ENCODE measurements around the gene NXPH4. TPM values are rescaled to one million over a fixed set of nuclear protein-coding genes. Genes with fewer than 3 reads are reported as not detected.

The NXPH4 gene
- total RNA-seq, 1 donor from 2014 or later, result not detected

GRCh38 chr12:57198329-57198728 is 18.3 kb upstream of the NXPH4 start:
- no peaks in the 10 kb centered on the region for H3K9me3 Mint-ChIP-seq
- Histone ChIP-seq H3K27me3 (no peaks in the 10 kb centered on the region), H3K27ac (no peak overlapping the region), H3K36me3 (no peaks in the 10 kb centered on the region), H3K4me3 (no peak overlapping the region), H3K79me2 (ENCODE audit: low read depth) (no peaks in the 10 kb centered on the region), H3K9me3 (ENCODE audit: low read depth) (no peaks in the 10 kb centered on the region), H2AFZ (replicated peaks) (no peak overlapping the region), H3K4me1 (no peaks in the 10 kb centered on the region), H3K9ac (no peak overlapping the region), H3K4me2 (no peak overlapping the region), H4K20me1 (ENCODE audit: low read depth) (no peaks in the 10 kb centered on the region), H3F3A (ENCODE audit: low read depth) (no peaks in the 10 kb centered on the region)
- no peak for TF ChIP-seq CTCF (IDR thresholded peaks at IDR 0.05)
- no peak for TF ChIP-seq EZH2phosphoT487 (IDR thresholded peaks at IDR 0.05)
- peaks cover 5% of the 10 kb centered on the region for H3K27me3 Mint-ChIP-seq (ENCODE audit: insufficient read depth, low read depth)
- H3K27ac Mint-ChIP-seq, result no peak overlapping the region
- no peak overlapping the region for H3K4me3 Mint-ChIP-seq
- DNase-seq (ENCODE audit: low spot score), result no peak
- peaks cover 23% of the 10 kb centered on the region for H3K36me3 Mint-ChIP-seq
- H3K4me1 Mint-ChIP-seq, result no peaks in the 10 kb centered on the region

GRCh38 chr12:57199191-57199590 is 17.4 kb upstream of the NXPH4 start:
- H3K9me3 ChIP-seq (ENCODE audit: low read depth), result no peaks in the 10 kb centered on the region
- Mint-ChIP-seq H3K9me3 (no peaks in the 10 kb centered on the region), H3K27ac (no peak overlapping the region), H3K27me3 (ENCODE audit: insufficient read depth, low read depth) (peaks cover 5% of the 10 kb centered on the region), H3K36me3 (peaks cover 26% of the 10 kb centered on the region), H3K4me1 (no peaks in the 10 kb centered on the region), H3K4me3 (no peak overlapping the region)
- H3K27ac ChIP-seq, result no peak overlapping the region
- H3F3A ChIP-seq (ENCODE audit: low read depth), result no peaks in the 10 kb centered on the region
- no peak overlapping the region for H2AFZ ChIP-seq (replicated peaks)
- H3K36me3 ChIP-seq, result no peaks in the 10 kb centered on the region
- DNase-seq (ENCODE audit: low spot score), result no peak
- no peak for TF ChIP-seq EZH2phosphoT487 (IDR thresholded peaks at IDR 0.05)
- TF ChIP-seq CTCF (IDR thresholded peaks at IDR 0.05), result no peak
- TF ChIP-seq EZH2 (IDR thresholded peaks at IDR 0.05), result no peak
- no peaks in the 10 kb centered on the region for H3K4me1 ChIP-seq
- H3K79me2 ChIP-seq (ENCODE audit: low read depth), result no peaks in the 10 kb centered on the region
- H3K4me2 ChIP-seq, result no peak overlapping the region
- no peaks in the 10 kb centered on the region for H4K20me1 ChIP-seq (ENCODE audit: low read depth)
- no peak overlapping the region for H3K9ac ChIP-seq
- no peaks in the 10 kb centered on the region for H3K27me3 ChIP-seq
- H3K4me3 ChIP-seq, result no peak overlapping the region

GRCh38 chr12:57200497-57200896 is 16.1 kb upstream of the NXPH4 start:
- Histone ChIP-seq H3K4me1 (no peaks in the 10 kb centered on the region), H3K4me3 (no peak overlapping the region), H3K4me2 (no peak overlapping the region)

More at GRCh38 chr12:57200497-57200896, 16.1 kb upstream of the NXPH4 start:
- Histone ChIP-seq H3K27ac (no peak overlapping the region), H2AFZ (replicated peaks) (no peak overlapping the region), H3K9me3 (ENCODE audit: low read depth) (no peaks in the 10 kb centered on the region), H3K9ac (no peak overlapping the region), H3K79me2 (ENCODE audit: low read depth) (no peaks in the 10 kb centered on the region), H3K36me3 (no peaks in the 10 kb centered on the region), H3F3A (ENCODE audit: low read depth) (no peaks in the 10 kb centered on the region), H3K27me3 (no peaks in the 10 kb centered on the region), H4K20me1 (ENCODE audit: low read depth) (no peaks in the 10 kb centered on the region)
- peaks cover 23% of the 10 kb centered on the region for H3K36me3 Mint-ChIP-seq
- H3K27ac Mint-ChIP-seq, result no peak overlapping the region
- H3K4me1 Mint-ChIP-seq, result no peaks in the 10 kb centered on the region
- peaks cover 5% of the 10 kb centered on the region for H3K27me3 Mint-ChIP-seq (ENCODE audit: insufficient read depth, low read depth)
- no peak for TF ChIP-seq EZH2phosphoT487 (IDR thresholded peaks at IDR 0.05)
- no peak for TF ChIP-seq CTCF (IDR thresholded peaks at IDR 0.05)
- TF ChIP-seq EZH2 (IDR thresholded peaks at IDR 0.05), result no peak
- no peaks in the 10 kb centered on the region for H3K9me3 Mint-ChIP-seq
- no peak overlapping the region for H3K4me3 Mint-ChIP-seq
- no peak for DNase-seq (ENCODE audit: low spot score)

Measured in neural progenitor cell (in vitro differentiated cells).